Ramos (cell line): ENCODE measurements around the gene DENND6A.
"Not testable (repeated sequence)": the region's sequence is repeated elsewhere in the genome, so short reads cannot be mapped to it uniquely, and the experiment has no call there.

Experiments
- in situ Hi-C: fragments of 300-500 bp; cut with MboI; formaldehyde crosslinking; loops from one replicate; pipeline ENCODE4 v1.14.3; 2022; ENCODE audit warnings: low sequenced_read_pairs; ENCODE audit not compliant: unreplicated experiment

Gene DENND6A

DNA sequence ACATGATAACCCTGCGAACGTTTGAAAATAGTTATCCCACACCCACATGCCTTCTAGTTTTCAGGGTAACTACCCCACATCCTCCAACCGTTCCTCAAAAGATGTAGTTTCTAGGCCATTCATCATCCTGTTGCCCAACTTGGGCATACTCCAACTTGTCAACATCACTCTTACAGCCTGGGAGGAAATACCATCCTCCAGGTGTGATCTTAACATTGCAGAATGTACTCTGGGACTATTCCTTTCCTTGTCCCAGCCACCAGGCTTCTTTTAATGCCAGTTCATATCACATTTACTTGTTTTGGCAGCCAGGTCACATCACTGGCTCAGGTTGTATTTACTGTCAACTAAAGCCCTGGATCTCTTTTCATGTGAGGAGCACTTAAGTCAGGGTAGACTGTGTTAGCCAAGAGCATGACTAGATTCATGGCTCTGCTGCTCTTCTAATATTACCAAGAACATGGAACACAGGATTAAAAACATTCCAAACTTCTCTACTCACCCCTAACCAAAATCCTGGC is 4.0 kb upstream of the DENND6A start:
- in situ Hi-C loops, result no loop called here

DNA sequence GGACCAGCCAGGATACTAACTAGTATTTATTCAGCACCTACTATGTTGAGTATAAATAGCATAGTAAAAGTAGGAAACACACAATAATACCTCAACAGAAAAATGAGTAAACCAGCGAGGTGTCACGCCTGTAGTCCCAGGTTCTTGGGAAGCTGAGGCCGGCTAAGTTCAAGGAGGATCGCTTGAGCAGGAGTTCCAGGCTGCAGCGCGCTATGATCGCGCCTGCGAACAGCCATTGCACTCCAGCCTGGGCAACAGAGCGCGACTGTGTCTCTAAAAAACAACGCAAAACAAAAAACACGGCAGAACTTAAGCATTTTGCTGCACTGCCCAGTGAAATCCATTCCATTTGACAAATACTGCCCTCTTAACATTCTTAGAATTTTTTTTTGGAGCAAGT is 1.3 kb upstream of the DENND6A start:
- in situ Hi-C loops, result no loop called here

DNA sequence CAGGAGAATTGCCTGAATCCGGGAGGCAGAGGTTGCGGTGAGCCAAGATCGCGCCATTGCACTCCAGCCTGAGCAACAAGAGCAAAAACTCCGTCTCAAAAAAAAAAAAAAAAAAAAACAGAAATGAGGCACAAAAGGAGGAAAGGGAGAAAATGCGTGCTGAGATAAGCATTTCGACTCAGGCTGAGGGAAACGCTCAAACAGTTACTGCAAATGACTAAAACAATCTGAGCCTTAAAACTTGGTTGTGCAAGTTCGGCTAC is 813 bp downstream of the DENND6A start:
- in situ Hi-C loops, result not testable (repeated sequence)

DNA sequence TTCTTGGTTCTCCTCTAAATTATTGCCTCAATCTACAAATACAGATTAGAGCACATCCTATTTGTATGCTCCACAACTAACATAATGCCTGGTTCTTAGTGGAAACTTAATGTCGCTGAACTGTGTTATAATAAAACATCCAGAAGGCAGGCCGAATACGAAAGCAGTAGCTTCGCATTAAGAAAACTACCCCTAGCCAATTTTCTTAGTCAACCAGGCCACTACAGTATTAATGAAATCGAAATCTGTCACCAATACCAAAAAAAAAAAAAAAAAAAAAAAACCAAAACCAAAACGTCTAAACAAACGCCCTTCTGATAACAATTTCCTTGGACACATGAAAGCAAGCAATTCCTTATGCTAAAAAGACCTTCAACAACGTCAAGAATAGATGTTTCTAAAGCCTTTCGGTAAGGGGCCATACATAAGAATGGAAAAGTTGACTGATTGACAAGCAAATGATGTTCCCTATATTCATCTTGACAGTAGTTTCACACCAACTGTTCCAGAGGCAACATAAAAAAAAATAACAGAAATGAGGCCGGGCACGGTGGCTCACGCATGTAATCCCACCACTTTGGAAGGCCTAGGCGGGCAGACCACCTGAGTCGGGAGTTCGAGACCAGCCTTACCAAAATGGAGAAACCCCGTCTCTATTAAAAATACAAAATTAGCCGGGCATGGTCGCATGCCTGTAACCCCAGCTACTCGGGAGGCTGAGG is 1.3 kb downstream of the DENND6A start:
- in situ Hi-C loops, result no loop called here

DNA sequence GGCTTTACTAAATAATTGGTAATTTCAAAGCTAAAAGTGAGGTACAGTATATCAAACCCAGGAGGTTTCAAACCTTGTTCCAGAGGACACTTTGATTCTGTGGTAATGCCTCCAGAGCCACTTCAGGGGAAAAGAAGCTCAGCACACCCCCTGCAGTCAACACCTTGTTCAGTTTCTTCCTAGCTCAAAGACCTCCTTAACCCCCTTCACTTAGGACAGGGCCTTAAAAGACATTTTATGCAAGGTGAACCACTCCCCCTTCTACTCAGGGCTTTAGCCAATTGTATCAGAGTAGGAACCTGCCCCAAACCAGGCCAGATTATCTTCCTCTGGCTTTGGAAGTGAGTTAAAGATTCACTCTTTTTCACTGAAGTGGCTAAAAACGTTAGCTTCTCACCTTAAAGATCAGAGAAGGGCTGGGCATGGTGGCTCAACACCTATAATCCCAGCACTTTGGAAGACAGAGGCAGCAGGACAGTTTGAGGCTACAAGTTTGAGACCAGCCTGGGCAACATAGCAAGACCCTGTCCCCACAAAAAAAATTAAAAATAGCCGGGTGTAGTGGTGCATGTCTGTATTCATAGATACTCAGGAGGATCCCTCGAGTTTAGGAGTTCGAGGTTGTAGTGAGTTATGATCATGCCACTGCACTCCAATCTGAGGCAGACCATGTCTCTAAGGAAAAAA is 3.4 kb downstream of the DENND6A start:
- in situ Hi-C loops, result no loop called here

DNA sequence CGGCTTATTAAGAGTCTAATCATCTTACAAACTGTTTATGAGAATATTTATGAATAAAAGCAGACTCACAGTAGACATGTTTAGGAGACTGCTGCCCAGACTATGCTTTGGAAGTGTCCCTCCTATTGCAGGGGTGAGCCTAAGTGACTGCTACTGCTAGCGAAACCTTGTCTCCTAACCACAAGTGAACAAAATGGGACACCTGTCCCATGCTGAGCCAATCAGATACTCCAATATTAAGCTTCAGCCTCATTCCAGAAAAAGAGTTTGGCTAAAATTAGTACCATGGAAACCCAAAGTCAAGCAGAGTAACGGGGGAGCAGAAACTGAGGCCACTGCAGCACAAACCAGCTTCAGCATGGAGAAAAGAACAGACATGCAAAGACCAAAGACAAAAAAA is 4.6 kb downstream of the DENND6A start:
- in situ Hi-C loops, result no loop called here

DNA sequence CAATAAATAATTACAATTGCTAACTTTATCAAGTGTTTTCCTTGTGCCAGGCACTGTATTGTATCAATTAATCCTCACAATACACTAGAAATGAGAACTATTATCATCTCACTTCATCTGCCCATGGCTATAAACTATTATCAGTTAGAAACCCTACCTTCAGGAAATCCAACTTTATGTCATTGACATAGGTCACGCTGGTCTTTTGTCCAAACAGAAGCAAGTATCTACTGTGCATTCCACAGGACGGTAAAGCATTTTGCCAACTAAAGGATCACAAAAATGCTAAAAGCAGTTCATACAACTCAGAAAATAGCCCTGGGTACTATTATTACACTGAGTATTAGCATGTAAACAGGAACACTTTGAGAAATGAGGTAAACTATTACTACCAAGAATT is 9.6 kb downstream of the DENND6A start:
- in situ Hi-C loops, result no loop called here

DNA sequence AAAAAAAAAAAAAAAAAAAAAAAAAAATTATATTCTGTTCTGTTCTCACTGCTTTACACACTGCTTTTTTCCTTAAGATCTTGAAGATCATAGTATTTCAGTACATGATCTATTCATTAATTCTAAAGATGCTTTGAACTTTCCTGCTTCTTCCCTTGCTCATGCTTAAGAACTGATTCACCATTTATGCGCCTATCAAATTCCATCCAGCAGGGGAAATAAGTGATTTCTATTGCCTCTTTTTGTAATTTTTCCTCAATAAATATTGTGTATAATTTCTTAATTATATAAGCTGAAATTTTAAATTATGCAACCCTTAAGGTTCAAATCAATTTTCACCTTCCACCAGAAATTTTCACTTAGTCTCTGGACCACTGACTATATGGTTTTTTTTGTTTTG is 10.6 kb downstream of the DENND6A start:
- in situ Hi-C loops, result no loop called here

DNA sequence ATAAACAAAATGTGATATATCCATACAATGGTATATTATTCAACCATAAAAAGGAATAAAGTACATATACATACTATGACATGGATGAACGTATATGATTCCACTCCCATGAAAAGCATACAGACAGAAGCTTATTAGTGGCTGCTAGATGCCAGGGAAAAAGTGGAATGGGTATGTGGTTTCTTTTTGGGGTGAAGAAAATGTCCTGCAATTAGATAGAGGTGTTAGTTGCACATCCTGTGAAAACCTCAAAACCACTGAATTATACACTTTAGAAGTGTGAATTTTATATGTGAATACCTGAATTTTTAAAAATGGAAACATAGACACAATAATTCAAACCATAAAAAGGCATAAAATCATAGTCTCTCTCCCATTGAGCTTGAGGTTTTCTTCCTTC is 11.2 kb downstream of the DENND6A start:
- in situ Hi-C loops, result no loop called here

DNA sequence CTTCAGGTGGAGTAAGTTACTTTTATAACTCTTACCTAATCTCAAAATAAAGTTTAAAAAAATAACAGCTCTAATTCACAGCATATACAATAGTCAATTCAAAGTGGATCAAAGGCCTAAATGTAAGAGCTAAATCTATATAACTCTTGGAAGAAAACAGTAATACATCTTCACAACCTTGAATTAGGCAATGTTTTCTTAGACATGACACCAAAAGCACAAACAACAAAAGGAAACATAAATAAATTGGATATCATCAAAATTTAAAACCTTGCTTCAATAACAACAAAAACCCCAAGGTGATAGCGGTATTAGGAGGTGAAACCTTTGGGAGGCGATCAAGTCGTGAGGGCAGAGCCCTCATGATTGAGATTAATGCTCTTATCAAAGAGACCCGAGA is 12.8 kb downstream of the DENND6A start:
- in situ Hi-C loops, result no loop called here

DNA sequence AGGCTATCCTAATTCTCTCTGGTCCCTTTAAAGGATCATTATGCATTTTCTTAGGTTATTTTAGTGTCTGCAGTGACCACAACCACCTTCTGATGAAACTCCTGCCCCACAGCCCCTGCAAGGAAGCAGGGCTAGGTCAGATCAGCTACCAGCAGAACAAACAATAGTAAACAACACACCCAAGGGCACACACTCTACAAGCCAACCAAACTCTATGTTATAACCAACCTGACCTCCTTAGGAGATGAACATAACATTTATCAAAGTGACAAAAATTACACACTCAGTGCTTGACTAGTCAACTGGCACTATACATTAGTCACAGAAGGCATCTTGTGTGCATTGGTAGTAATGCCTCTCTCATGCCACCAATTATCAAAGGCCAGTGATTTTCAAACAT is 17.3 kb downstream of the DENND6A start:
- in situ Hi-C loops, result no loop called here

DNA sequence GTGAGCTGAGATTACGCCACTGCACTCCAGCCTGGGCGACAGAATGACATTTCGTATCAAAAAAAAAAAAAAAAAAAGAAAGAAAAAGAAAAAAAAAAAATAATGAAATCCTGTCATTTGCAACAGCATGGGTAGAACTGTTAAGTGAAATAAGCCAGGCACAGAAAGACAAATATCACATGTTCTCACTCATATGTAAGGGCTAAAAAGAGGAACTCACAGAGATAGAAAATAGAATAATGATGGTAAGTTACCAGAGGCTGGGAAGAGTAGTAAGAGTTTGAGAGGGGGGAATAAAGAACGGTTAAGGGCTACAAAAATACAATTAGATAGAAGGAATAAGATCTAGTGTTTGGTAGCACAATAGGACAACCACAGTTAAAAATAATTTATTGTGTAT is 19.7 kb downstream of the DENND6A start:
- in situ Hi-C loops, result no loop called here

DNA sequence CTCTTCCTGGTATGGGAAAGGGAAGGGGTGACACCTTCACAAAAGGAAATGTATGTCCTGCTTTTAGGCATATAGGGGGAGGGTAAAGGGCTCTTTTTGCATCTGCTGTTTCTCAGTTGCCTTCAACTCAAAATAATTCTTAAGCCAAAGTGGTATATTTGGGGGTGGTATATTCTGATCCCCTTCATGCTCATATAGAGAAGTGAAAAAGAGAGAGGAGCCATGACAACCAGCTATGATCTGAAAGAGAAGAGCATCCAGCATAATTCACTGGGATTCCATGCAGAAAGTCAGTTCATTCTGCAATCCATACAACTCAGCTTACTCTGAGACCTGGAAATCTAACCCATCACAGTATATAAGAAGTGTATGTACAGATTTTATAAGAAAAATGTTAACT is 22.3 kb downstream of the DENND6A start:
- in situ Hi-C loops, result no loop called here

DNA sequence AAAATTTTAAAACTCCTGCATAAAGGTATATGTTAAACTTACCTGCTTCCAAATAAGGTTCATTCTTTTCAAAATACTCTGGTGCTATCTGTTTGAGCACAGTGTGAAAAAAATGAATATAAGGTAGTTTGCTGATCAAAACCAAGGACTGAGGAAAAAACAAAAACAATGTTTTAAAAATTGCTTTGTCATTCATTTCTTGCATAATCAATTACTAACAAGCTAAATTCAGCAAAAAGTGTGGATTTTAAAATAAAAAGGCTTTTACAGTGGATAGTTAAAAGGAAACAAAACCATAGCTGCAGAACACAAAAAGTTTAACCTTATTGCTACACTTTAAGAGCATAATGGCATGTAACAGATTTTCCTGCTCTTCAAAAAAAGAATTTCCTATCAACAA is 31.5 kb downstream of the DENND6A start:
- in situ Hi-C loops, result no loop called here

DNA sequence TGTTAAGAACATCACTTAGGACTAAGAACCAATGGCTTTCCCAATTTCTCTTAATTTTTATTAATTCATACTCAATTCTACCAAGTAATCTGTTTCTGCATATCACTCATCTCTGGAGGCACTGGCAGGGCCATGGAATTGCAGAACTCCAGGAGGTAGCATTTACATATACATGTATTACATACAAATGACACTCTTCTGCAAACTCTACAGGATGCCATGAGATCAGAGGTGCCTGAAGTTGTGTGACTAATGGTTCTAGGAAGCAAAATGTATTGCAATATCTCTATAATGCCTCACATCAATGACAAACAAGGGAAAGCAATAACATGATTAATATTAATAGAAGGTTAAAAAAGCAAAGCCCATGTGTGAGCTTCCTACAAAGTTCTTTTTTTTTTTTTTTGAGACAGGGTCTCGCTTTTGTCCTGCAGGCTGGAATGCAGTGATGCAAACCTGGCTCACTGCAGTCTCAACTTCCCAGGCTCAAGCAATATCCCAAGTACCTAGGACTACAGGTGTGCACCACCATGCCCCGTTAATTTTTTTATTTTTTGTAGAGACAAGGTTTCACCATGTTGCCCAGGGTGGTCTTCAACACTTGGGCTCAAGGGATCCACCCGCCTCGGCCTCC is 33.0 kb downstream of the DENND6A start:
- in situ Hi-C loops, result no loop called here

DNA sequence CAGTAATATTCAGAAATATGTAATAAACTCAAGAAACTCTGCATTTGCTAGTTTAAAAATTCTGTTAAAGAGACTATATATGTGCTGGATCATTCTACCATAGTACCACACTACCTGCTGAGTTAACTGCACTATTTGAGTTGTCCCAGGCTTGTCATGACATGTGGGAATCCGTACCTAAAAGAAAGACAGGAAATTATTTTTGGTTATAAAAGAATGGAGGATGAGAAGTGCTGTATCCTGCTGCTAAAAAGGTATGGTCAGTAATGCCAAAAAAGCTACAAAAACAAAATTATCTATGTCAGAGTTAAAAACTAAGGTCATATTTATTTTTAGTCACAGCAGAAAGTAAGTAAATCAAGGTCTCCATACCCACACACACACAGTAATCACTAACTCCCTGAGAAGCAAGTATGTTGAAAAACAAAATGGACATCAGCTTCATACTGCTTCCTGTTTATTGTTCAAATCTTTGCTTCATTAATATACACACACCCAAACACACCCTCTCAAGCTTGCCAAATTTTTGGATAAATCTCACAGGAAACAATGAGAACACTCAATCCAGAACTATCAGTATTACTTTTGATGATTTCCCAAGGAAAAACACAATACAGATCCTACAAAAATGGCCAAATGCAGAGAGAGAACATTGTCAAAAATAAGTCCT is 33.7 kb downstream of the DENND6A start:
- in situ Hi-C loops, result no loop called here

DNA sequence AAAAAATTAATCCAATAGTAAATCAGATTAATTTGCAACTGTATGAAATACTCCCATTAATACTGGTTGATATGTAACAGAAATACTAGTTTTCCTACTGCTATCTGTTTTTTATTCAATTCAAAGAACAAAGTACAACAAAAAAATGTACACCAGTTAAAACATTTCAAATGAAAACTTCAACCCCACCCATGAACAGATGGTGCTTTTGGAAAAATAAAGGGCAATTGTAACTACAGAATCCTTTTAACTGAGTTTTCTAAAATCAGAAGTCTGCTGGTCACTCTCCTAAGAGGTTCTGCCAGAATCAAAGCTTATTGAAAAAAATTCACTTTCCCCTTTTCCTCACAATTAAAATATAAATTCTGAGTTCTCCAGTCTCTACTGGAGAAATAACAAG is 34.3 kb downstream of the DENND6A start:
- in situ Hi-C loops, result no loop called here

DNA sequence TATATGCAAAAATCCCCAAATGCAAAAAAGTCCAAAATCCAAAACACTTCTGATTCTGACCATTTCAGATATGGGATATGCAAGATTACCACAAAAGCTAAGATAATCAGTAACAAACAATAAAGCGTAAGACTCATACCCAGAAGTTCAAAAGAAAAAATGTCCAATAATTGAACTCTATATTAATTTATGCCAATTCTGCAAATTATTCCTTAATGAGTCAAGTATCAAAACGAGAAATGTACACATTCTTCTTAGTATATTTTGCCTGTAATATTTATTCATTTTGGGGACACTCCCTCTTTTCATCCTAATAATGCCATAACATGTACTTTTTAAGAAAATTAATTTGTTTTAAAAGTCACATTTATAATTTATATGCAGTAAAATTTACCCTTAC is 37.1 kb downstream of the DENND6A start:
- in situ Hi-C loops, result no loop called here

DNA sequence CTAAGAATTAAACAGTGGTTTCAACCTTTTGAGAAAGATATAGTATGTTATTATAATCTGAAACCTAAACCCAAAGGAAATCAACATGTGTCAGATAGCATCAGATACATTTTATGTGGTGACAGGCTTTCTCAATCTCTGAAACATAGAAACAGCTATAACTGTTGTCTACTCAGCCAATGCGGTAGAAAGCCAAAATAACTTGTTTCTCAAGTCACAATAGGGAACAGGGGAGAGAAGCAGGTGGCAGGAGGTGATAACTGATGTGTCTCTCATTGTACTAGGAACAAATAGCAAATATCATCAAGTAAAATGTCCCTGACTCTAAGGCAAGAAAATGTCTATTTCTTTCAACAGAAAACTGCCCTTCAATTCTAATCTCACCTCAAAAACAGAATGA is 38.6 kb downstream of the DENND6A start:
- in situ Hi-C loops, result no loop called here

DNA sequence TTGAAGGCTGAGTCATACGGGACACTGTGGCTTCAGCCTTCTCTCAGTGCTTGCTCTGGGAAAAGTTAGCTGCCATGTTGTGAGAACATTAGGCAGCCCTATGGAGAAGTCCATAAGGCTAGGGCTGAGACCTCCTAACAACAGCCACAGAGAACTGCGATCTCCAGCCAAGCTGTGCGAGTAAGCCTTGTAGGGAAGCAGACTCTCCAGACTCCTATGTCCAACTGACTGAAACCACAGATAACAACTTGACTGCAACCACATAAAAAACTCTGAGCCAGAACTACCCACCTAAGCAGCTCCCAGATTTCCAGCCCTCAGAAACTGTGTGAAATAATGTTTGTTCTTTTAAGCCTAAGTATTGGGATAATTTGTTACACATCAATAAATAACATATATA is 40.7 kb downstream of the DENND6A start:
- in situ Hi-C loops, result no loop called here

DNA sequence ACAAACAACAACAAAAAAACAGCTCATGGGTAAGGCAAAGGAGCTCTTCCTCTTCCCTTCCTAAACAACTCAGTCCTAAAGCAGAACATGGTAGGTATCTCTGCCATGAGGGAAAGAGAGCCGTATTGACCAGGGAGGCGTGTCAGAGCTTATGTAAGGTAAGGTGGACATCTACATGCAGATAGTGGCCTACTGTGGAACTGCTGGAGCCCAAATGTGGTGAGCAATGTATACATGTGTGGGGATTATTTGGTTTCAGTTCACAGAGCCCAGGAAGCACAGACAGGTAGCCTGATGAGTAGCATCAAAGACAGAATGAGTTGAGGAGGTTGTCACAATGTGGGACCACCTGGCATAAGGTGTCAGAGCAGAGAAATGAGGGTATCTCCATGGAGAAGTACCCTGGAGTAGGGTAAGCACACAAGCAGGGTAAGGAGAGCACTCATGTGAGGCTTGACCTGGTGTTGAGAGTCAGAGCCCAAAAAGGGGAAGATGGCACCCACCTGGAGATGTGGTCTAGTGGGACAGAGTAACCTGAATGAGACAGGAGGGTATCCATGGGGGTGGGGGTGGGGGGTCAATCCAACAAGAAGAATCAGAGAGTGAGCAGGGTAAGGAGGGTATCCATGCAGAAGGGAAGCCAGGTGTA is 45.5 kb downstream of the DENND6A start:
- in situ Hi-C loops, result no loop called here
